RPMI7951 (cell line): Measurements from ENCODE around the gene MEI4. TPM values are rescaled to one million over a fixed set of nuclear protein-coding genes. Genes with fewer than 3 reads are reported as not detected.
"Not testable (repeated sequence)": the region's sequence is repeated elsewhere in the genome, so short reads cannot be mapped to it uniquely, and the experiment has no call there.

Source experiments
- DNase-seq: peaks from one replicate; pipeline ENCODE4 v3.0.0-alpha.2; 2012; ENCODE audit warnings: low read depth
- total RNA-seq: library from RNA; depleted of rRNA; stranded (reverse); fragments of >200 nt; shearing (Covaris generic); gene quantifications from 2 replicates; pipeline ENCODE4 v1.2.3, GENCODE V29; 2014

MEI4 gene
- total RNA-seq, 1 experiment from 2014 or later = not detected

DNA sequence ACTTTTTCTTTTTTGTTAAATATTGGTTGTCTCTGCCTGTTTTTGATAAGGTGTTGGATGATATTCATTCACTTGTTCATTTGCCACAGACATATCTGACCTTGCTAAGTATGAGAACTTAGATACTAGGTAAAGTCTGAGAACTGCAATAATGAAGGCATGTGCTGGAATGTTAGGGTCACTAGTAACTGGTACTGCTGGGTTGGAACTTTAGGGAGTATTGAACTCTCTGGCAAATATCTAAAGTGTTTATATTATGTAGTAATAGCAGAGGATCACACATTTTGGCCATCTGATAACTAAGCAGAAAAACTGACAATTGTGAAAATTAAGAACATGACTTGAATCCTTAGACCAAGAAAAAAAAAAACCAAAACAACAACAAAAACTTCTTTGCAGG is 162.7 kb downstream of the MEI4 start:
- no peak for DNase-seq

DNA sequence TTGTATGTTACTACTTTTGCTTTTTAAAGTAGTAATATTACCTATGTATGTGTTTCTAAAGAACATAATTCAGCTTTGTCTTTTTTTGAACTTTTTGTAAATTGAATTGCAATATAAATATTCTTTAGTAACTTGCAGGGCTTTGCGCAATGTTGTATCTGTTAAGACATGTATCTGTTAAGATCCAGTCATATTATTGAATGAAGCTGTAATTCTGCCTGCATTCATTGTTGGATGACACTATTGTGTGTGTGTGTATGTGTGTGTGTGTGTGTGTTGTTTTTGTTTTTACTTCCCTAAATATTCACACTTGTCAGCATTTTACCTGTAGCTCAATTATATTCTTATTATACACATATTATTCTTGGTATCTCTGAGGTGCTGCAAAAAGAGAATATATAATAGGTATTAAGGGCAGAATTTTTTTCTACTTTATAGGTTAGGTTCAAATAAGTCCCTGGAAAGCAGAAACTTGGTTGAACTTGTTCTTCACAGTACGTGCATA is 164.0 kb downstream of the MEI4 start:
- DNase-seq = no peak

GRCh38 chr6:77822265-77822664 is 169.4 kb downstream of the MEI4 start:
- DNase-seq = no peak

DNA sequence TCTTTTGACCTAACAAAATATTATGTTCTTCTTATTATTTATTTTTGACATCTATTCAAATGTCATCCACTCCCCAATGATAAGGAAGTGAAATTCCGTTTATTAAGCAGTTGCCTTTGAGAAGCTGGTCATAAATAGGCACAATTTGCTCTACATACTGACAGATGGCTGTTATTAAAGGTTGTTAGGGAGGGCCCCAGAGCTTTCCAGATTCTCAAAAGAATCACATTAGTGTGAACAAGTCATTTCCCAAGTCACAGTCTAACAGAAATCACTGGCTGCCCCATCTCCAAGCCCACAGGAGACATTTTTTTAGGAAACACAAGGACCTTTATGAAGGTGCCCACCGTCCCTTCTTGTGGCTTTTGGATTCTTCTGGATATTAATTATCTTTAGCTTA is 172.4 kb downstream of the MEI4 start:
- DNase-seq = no peak

DNA sequence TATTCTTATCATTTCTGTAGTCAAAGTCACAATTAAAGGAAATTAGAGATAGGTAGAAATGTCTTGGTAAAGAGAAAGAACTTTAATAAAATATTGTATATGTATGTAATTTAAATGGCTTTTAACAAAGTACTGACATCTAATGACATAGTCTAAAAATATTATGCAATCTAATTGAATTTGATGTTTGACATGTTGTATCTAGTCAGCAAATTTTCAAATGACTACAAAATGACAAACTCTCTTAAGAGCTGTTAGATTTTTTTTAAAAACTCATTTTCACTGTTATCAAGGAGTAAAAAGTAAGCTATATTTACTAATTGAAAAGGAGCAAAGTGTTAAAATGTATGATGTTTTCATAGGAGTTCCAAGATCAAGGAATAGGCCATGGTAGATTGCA is 176.9 kb downstream of the MEI4 start:
- no peak for DNase-seq

DNA sequence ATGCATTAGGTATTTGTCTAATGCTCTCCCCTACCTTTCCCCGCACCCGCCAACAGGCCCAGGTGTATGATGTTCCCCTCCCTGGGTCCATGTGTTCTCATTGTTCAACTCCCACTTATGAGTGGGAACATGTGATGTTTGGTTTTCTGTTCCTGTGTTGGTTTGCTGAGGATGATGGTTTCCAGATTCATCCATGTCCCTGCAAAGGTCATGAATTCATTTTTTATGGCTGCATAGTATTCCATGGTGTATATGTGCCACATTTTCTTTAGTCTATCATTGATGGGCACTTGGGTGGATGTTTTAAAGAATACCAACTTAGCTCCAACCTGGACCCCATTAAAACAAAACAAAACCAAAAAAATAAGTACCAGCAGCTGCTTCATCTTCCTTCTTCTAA is 180.9 kb downstream of the MEI4 start:
- not testable (repeated sequence) for DNase-seq

- no peak for DNase-seq
These were observed 181.8 kb downstream of the MEI4 start for GRCh38 chr6:77834591-77834996.

- DNase-seq = no peak
These were observed 184.4 kb downstream of the MEI4 start for GRCh38 chr6:77837034-77837784.

GRCh38 chr6:77839292-77839691 is 186.5 kb downstream of the MEI4 start:
- no peak for DNase-seq

GRCh38 chr6:77844822-77845221 is 192.0 kb downstream of the MEI4 start:
- no peak for DNase-seq

DNA sequence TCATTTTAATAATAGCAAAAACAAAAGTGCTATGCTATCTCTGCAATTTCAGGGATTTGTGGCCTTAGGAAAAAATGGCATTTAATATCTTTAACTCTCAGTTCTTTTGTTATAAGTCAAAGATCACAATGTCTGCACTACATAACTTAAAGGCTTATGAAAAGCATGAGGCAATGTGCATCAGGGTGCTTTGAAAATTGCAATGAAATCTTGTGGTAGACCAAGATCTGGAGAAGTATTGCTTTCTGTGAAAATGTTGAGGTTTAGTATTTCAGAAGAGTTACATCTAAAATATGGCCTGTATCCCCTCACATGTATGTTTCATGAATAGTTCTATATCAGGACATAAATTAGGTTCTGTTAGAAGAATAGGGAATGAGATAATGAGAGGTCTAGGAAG is 200.6 kb downstream of the MEI4 start:
- no peak for DNase-seq

GRCh38 chr6:77856391-77856790 is 203.6 kb downstream of the MEI4 start:
- DNase-seq = no peak

GRCh38 chr6:77857421-77857820 is 204.6 kb downstream of the MEI4 start:
- no peak for DNase-seq

DNA sequence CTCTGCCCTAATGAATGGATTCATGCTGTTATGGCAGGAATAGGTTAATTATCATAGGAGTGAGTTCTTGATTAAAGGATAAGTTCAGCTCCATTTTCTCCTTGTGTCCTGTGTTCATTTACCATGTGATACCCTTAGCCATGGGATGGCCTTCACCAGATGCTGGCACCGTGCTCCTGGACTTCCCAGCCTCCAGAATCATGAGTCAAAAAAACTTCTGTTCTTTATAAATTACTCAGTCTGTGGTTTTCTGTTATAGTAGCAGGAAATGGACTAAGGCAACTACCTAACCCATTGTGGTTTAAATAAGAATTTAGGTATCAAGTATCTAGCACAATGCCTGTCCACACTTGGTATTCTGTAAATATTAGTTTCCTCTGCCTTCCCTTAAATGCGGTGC is 223.5 kb downstream of the MEI4 start:
- DNase-seq = peak; percentile 10

DNA sequence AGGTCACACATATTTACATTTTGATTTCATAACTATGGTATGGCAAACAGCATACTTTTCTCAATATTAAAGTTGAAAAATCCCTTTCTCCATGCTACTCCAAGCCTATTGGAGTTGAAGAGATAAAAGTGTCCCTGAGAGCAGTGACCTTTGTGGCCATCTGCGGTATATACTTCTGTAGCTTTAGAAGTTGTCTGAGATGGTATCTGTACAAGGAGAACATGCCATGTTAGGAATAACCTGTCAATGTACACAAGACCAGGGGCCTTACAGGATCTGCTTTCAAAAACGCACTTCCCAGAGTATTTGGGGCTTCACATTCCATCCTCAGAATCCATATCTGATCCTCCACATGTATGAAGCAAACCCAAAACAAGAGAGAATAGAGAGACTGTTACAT is 226.7 kb downstream of the MEI4 start:
- DNase-seq = no peak

DNA sequence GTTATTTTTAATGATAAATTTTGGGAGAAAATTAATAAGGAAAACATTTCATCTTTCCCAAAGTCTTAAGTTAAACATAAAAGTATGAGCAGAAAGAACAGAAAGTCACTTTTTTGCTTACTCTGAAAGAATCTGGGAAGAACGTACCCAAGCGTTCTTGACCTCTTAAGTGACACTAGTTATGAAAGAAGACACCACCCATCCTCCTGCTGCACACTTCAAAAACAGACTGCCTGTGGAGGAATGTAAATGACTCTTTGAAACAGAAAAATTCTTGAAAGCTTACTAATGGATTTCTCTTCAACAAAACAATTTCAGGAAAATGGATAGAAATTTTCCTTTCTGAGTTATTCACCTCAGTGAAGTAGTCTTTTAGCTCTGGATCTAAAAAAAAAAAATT is 227.7 kb downstream of the MEI4 start:
- peak; percentile 9 for DNase-seq

GRCh38 chr6:77883851-77884250 is 231.0 kb downstream of the MEI4 start:
- no peak for DNase-seq

- DNase-seq = no peak
These were observed 240.6 kb downstream of the MEI4 start for GRCh38 chr6:77893391-77893790.

- no peak for DNase-seq
These were observed 253.2 kb downstream of the MEI4 start for GRCh38 chr6:77906070-77906469.

GRCh38 chr6:77910826-77911225 is 258.0 kb downstream of the MEI4 start:
- no peak for DNase-seq

- DNase-seq = no peak
These were observed 273.4 kb downstream of the MEI4 start for GRCh38 chr6:77926198-77926751.

- DNase-seq = no peak
These were observed 277.5 kb downstream of the MEI4 start for GRCh38 chr6:77930382-77930781.

DNA sequence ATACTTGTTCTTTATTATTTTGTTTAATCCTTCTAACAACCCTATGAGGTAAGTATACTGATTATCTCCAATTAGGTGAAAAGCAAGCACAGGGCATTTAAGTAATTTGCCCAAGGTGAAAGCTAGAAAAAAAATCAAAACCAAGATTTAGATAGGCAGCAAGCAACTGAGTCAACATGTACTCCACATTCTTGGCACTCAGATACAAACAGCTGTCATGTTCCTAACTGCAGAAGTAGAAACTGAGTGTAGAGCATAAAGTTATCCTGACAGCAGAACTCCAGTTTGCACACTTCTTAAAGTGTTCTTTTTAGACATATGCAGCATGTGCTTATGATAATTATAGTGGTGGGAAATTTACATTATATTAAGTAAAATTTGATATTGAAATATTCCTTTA is 278.1 kb downstream of the MEI4 start:
- DNase-seq = no peak

GRCh38 chr6:77962070-77962469 is 309.2 kb downstream of the MEI4 start:
- no peak for DNase-seq
